Left ventricle myocardium inferior (tissue), 1 donor: ENCODE results near the gene IKZF1. TPM values are rescaled to one million over a fixed set of nuclear protein-coding genes. Genes with fewer than 3 reads are reported as not detected.

Experiments
- DNase-seq: peaks from one replicate; pipeline ENCODE4 v3.0.0-alpha.2; 2020
- H3K27ac ChIP-seq: fragments of 200-600 bp; replicated peaks from 2 replicates; pipeline ENCODE4 v1.8.0; 2021
- H3K27me3 ChIP-seq: fragments of 200-600 bp; 2 replicates; pipeline ENCODE4 v1.8.0; 2021; ENCODE audit warnings: low read depth
- H3K36me3 ChIP-seq: fragments of 200-600 bp; 2 replicates; pipeline ENCODE4 v1.8.0; 2021
- H3K4me1 ChIP-seq: fragments of 200-600 bp; 2 replicates; pipeline ENCODE4 v1.8.0; 2021
- H3K4me3 ChIP-seq: fragments of 200-600 bp; 2 replicates; pipeline ENCODE4 v1.8.0; 2021; ENCODE audit warnings: mild to moderate bottlenecking, moderate library complexity
- H3K9me3 ChIP-seq: fragments of 200-600 bp; replicated peaks from 2 replicates; pipeline ENCODE4 v1.8.0; 2021
- intact Hi-C: fragments of 100-400 bp; cut with micrococcal nuclease; formaldehyde crosslinking; loops from one replicate; pipeline ENCODE4 v1.11.0; 2022
- total RNA-seq: library from RNA; stranded (reverse); fragmentation: NEBNext Ultra II Directional; extraction: Animal tissue kit (Norgen Biotek cat#: 25700); gene quantifications from one replicate; pipeline ENCODE4 v1.2.1, GENCODE V29; 2021
- TF ChIP-seq, protein P1 (sequence below): fragments of 200-600 bp; IDR thresholded peaks from 2 replicates; pipeline ENCODE4 v1.8.0; 2021; ENCODE audit warnings: antibody characterized with exemption, mild to moderate bottlenecking, borderline replicate concordance
- donor health status: DM: no; HTN: yes; CAD: no; lungs with severe emphysema.

The IKZF1 gene
- total RNA-seq, 1 donor from 2014 or later: 2.1 TPM

DNA sequence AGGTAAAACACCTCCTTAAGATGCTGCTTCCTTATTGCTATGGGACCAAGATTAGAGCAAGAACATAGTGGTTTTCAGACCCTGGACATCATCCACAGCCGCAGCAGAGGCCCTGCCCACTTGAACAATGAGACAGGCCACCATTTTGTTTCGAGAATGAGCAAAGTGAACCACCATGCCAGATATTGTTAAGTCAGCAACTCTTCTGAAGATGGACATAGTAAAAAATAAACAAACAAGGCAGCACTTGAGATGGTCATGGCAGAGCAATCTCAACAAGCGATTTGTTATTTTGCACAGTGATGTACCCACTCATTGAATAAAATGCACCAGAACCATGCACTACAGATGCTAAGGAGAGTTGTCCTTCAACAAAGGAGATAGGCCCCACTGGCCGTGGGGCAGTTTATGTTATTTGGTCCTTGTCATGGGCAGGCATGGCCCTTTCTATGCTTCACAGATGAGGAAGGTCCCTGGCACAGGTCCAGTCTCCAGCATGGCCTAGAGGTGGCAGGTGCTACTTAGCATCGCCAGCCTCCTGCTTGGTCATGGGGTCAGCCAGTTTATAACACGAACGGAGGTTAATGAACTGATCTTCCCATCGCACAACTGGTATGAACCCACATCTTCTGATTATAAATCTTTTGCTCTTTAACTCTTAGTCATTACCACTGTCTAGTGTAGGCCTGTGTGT is 44.1 kb downstream of the IKZF1 start:
- no peak overlapping the region for H3K27ac ChIP-seq
- no peak overlapping the region for H3K4me3 ChIP-seq
- H3K4me1 ChIP-seq: no peaks in the 10 kb centered on the region
- H3K36me3 ChIP-seq: no peaks in the 10 kb centered on the region
- peaks cover 95% of the 10 kb centered on the region for H3K27me3 ChIP-seq
- intact Hi-C loops: no loop called here
- DNase-seq: no peak
- H3K9me3 ChIP-seq: no peaks in the 10 kb centered on the region
- TF ChIP-seq, protein P1, sequence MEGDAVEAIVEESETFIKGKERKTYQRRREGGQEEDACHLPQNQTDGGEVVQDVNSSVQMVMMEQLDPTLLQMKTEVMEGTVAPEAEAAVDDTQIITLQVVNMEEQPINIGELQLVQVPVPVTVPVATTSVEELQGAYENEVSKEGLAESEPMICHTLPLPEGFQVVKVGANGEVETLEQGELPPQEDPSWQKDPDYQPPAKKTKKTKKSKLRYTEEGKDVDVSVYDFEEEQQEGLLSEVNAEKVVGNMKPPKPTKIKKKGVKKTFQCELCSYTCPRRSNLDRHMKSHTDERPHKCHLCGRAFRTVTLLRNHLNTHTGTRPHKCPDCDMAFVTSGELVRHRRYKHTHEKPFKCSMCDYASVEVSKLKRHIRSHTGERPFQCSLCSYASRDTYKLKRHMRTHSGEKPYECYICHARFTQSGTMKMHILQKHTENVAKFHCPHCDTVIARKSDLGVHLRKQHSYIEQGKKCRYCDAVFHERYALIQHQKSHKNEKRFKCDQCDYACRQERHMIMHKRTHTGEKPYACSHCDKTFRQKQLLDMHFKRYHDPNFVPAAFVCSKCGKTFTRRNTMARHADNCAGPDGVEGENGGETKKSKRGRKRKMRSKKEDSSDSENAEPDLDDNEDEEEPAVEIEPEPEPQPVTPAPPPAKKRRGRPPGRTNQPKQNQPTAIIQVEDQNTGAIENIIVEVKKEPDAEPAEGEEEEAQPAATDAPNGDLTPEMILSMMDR: no peak

DNA sequence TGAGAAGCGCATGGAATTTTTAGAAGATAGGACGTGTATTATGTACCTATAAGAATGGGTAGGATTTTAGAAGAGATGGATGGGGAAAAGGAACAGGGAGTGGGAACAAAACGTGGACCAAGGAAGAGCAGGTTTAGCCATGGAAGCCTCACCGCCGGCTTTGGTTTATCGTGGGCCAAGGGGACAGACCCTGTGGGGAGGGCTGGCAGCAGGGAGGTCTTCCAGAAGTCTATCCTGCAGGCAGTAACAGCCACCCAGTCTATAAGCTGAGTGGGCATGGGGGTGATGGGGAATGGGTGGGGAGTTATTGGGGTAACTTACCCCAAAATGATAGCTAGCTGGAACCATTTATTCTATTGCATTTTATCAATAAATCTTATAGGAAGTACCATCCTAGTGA is 44.9 kb downstream of the IKZF1 start:
- no peak overlapping the region for H3K27ac ChIP-seq
- H3K36me3 ChIP-seq: no peaks in the 10 kb centered on the region
- no peak overlapping the region for H3K4me3 ChIP-seq
- DNase-seq: no peak
- TF ChIP-seq, protein P1: no peak
- H3K27me3 ChIP-seq: peaks cover 94% of the 10 kb centered on the region
- intact Hi-C loops: no loop called here
- no peaks in the 10 kb centered on the region for H3K4me1 ChIP-seq
- H3K9me3 ChIP-seq: no peaks in the 10 kb centered on the region

DNA sequence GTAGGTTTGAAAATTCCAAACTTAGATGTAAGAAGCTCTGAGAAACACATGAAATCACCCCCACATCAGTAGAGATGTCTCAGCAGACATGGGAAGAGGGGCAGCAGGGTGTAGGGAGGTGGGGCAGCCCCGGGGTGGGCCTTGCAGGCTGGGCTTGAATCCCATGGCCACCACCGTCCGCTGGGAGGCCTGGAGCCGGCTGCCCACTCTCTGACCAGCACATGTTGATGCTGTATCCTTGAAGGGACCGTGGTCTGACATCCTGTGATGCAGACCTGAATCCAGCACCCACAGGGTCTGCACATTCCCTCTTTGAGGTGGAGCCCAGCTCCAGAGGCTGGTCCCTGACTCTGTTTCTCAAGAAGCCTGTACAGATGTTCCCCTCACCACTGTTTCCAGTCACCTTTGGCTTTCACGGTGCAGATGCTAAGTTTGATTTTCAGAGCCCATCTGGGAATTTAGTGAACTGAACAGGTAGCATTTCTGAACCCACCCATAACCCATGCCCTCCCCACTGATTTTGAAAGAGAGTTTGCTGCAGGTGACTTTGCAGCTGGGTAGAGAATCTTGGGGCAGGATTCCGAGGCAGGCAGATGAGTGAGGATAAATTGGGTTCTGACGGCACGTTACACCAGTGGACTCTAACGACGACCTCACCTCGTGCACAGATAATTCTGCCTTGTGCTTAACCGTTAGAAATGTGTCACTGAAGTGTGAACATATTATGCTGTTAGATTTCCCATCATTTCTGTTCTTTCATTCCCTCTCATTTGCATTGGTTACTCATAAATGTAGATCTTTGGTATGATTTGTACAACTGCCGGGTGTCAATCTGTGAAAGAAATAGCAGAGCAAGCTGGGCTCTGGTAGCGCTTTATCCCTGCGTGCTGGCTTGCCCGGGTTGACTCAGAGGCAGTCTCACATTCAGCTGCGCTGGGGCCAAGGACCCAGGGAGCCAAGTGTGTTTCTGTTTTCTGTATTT is 45.7 kb downstream of the IKZF1 start:
- DNase-seq: no peak
- TF ChIP-seq, protein P1: no peak
- no peaks in the 10 kb centered on the region for H3K36me3 ChIP-seq
- H3K4me1 ChIP-seq: no peaks in the 10 kb centered on the region
- peaks cover 94% of the 10 kb centered on the region for H3K27me3 ChIP-seq
- H3K27ac ChIP-seq: no peak overlapping the region
- no peaks in the 10 kb centered on the region for H3K9me3 ChIP-seq
- no peak overlapping the region for H3K4me3 ChIP-seq
- intact Hi-C loops: no loop called here

DNA sequence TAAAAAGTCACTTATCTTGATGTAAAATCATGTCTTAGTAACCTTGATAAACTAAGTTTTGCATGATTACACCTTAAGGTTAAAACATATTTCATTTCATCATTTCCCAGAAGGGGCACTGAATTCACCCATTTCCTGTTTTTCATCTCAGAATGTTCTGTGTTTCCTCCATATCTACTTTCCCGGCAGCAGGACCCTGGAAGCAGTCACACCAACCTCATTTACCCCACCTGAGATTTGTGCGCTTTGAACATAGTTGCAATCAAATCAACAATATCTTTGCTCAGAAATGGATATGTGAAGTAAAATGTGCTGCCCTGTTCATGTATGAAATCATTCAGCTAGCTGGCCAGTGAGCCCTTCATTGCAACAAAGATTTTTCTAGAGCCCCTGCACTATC is 46.8 kb downstream of the IKZF1 start:
- H3K36me3 ChIP-seq: no peaks in the 10 kb centered on the region
- peaks cover 94% of the 10 kb centered on the region for H3K27me3 ChIP-seq
- intact Hi-C loops: no loop called here
- H3K4me1 ChIP-seq: no peaks in the 10 kb centered on the region
- DNase-seq: no peak
- H3K9me3 ChIP-seq: no peaks in the 10 kb centered on the region
- TF ChIP-seq, protein P1: no peak
- H3K4me3 ChIP-seq: no peak overlapping the region
- H3K27ac ChIP-seq: no peak overlapping the region

DNA sequence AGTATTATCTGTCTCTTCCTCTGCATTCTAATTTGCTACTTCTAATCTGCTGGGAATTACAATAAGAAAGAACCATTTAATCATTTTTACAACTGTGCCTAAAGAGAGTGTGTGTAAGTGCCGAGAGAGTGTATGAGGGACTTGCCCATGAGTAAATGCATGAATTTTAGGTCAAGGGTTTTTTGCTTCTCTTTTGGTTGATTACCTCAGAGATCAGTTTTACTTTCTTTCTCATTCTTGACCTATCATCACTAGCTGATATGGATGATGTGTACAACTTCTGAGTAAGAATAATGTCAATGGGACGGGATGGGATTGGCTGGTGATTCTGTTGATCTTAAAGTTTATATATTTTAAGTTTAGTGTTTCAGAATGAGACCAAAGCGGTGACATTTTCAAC is 47.8 kb downstream of the IKZF1 start:
- DNase-seq: no peak
- TF ChIP-seq, protein P1: no peak
- Histone ChIP-seq H3K27ac (no peak overlapping the region), H3K36me3 (no peaks in the 10 kb centered on the region), H3K27me3 (peaks cover 86% of the 10 kb centered on the region), H3K4me3 (no peak overlapping the region), H3K4me1 (no peaks in the 10 kb centered on the region), H3K9me3 (no peaks in the 10 kb centered on the region)
- intact Hi-C loops: no loop called here
